ENCODE measurements around the gene SH3BP2. TPM values are rescaled to one million over a fixed set of nuclear protein-coding genes. Genes with fewer than 3 reads are reported as not detected.
A peak's percentile ranks its signal among the peaks of the same experiment; 100 is the strongest.

SH3BP2 gene
- total RNA-seq, 2 donors from 2014 or later: 24.3 to 41.3 TPM

DNA sequence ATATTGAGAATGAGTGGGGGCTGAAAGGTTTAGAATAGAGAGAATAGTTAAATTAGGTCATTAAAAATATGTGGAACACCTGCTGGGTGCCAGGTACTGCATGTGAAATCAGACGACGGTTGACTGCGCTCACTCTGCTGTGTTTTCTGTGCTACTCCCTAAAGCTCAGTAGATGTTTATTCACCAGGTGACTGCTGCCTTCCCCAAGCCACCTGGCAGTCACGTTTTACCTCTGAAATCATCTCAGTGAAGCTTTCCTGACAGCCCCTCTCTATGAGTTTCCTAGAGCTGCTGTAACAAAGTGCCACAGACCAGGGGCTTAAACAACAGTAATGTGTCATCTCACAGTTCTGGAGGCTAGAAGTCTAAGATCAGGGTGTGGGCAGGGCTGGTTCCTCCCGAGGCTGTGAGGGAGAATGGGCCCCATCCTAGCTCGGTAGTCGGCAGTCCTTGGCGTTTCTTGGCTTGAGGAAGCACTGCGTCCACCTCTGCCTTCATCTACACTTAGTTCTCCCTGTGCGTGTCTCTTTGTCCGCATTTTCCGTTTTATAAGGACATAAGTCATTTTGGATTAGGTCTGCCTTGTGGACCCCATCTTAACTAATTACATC, 76.1 kb downstream of the SH3BP2 start:
- Histone ChIP-seq H3K4me3 (no peak overlapping the region), H3K4me1 (replicated peaks) (peaks cover 14% of the 10 kb centered on the region), H3K27me3 (replicated peaks; ENCODE audit: insufficient read depth) (no peaks in the 10 kb centered on the region), H3K36me3 (no peaks in the 10 kb centered on the region), H3K27ac (peak overlapping the region; percentile 20 to 44), H3K9me3 (no peaks in the 10 kb centered on the region)
- 67% methylated on average over 12 of the region's 12 CpGs for WGBS
- intact Hi-C loops (cut with DNase I): loop anchor here (10.0 kb wide), 1 partner anchor 404 kb away; the partner anchor contains the start of gene RNF4
- DNase-seq (ENCODE audit: low spot score): no peak
- TF ChIP-seq POLR2A (IDR thresholded peaks at IDR 0.05) (no peak), POLR2AphosphoS5 (IDR thresholded peaks at IDR 0.05) (no peak)
- TF ChIP-seq, protein P1, sequence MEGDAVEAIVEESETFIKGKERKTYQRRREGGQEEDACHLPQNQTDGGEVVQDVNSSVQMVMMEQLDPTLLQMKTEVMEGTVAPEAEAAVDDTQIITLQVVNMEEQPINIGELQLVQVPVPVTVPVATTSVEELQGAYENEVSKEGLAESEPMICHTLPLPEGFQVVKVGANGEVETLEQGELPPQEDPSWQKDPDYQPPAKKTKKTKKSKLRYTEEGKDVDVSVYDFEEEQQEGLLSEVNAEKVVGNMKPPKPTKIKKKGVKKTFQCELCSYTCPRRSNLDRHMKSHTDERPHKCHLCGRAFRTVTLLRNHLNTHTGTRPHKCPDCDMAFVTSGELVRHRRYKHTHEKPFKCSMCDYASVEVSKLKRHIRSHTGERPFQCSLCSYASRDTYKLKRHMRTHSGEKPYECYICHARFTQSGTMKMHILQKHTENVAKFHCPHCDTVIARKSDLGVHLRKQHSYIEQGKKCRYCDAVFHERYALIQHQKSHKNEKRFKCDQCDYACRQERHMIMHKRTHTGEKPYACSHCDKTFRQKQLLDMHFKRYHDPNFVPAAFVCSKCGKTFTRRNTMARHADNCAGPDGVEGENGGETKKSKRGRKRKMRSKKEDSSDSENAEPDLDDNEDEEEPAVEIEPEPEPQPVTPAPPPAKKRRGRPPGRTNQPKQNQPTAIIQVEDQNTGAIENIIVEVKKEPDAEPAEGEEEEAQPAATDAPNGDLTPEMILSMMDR (IDR thresholded peaks at IDR 0.05): no peak

DNA sequence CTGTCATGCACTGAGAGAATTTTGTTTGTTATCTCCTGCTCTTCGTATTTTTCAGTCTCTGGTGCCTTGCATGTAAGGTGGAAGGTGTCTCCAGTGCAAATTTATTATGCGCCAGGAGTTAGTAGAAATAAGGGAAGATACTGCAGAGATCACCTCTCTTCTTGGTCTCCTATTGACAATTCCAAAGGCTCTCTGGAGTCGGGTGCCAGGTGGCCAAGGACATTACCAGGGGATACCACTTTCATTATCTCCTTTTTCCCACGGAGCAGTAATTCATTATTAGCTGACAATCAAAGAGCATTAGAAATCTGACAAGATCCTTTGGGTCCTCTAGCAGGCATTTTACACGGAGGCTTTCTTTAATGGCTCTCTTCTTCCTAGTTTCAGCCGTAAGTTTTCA, 76.8 kb downstream of the SH3BP2 start:
- intact Hi-C loops (cut with DNase I): loop anchor here (10.0 kb wide), 1 partner anchor 405 kb away; the partner anchor contains the start of gene RNF4
- DNase-seq (ENCODE audit: low spot score): no peak
- no peak overlapping the region for H3K27ac ChIP-seq
- H3K4me3 ChIP-seq: no peak overlapping the region
- no peaks in the 10 kb centered on the region for H3K27me3 ChIP-seq (replicated peaks; ENCODE audit: insufficient read depth)
- TF ChIP-seq, protein P1 (IDR thresholded peaks at IDR 0.05): no peak
- TF ChIP-seq POLR2AphosphoS5 (IDR thresholded peaks at IDR 0.05) (no peak), POLR2A (IDR thresholded peaks at IDR 0.05) (no peak)
- no peaks in the 10 kb centered on the region for H3K9me3 ChIP-seq
- H3K4me1 ChIP-seq (replicated peaks): peaks cover 14% of the 10 kb centered on the region
- H3K36me3 ChIP-seq: no peaks in the 10 kb centered on the region
- 67% methylated on average over 6 of the region's 6 CpGs for WGBS

DNA sequence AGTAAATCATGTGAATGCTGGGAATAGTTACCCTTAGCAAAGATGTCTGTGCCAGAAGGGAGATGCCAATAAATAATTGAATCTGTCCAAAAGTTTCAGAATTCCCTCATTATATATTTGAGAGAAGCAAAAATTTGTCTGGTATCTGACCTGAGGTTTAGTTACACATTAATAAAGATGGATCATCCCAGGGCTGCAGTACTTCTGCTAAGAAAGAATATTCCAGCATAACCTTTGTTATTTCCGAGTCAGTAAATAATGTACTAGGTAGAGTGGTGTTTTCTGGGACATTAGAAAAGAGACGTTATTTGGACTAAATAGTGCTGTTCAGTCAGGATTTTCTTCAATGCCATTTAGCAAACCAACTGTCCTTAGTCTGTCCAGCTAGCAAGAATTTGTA, 77.2 kb downstream of the SH3BP2 start:
- Histone ChIP-seq H3K27ac (no peak overlapping the region), H3K4me3 (no peak overlapping the region), H3K4me1 (replicated peaks) (peaks cover 14% of the 10 kb centered on the region), H3K27me3 (replicated peaks; ENCODE audit: insufficient read depth) (no peaks in the 10 kb centered on the region), H3K9me3 (no peaks in the 10 kb centered on the region), H3K36me3 (no peaks in the 10 kb centered on the region)
- TF ChIP-seq POLR2AphosphoS5 (IDR thresholded peaks at IDR 0.05) (no peak), POLR2A (IDR thresholded peaks at IDR 0.05) (no peak)
- TF ChIP-seq, protein P1 (IDR thresholded peaks at IDR 0.05): no peak
- no peak for DNase-seq (ENCODE audit: low spot score)
- 55% methylated on average over 2 of the region's 2 CpGs for WGBS
- intact Hi-C loops (cut with DNase I): no loop called here

DNA sequence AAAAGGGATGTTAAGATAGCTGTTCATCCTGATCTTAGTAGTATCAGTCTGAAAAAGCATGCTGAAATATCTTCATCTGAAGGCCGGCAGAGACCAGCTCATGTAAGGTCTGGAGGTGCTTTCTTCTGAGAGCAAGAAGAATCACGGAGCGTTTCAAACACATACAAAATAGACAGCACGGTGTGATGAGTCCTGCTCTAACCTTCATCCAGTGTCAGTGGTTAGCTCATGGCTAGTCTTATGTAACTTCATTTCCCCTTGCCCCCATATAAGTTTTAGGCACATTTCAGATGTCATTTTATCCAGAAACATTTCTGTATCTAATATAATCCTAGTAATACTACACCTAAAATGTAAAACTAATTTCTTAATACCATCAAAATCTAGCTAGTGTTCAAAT, 78.6 kb downstream of the SH3BP2 start:
- 88% methylated on average over 4 of the region's 4 CpGs for WGBS
- intact Hi-C loops (cut with DNase I): no loop called here
- no peaks in the 10 kb centered on the region for H3K27me3 ChIP-seq (replicated peaks; ENCODE audit: insufficient read depth)
- H3K36me3 ChIP-seq: no peaks in the 10 kb centered on the region
- no peak overlapping the region for H3K27ac ChIP-seq
- no peak for DNase-seq (ENCODE audit: low spot score)
- peaks cover 14% of the 10 kb centered on the region for H3K4me1 ChIP-seq (replicated peaks)
- no peak overlapping the region for H3K4me3 ChIP-seq
- H3K9me3 ChIP-seq: no peaks in the 10 kb centered on the region
- no peak for TF ChIP-seq POLR2A (IDR thresholded peaks at IDR 0.05)
- TF ChIP-seq, protein P1 (IDR thresholded peaks at IDR 0.05): no peak
- no peak for TF ChIP-seq POLR2AphosphoS5 (IDR thresholded peaks at IDR 0.05)

DNA sequence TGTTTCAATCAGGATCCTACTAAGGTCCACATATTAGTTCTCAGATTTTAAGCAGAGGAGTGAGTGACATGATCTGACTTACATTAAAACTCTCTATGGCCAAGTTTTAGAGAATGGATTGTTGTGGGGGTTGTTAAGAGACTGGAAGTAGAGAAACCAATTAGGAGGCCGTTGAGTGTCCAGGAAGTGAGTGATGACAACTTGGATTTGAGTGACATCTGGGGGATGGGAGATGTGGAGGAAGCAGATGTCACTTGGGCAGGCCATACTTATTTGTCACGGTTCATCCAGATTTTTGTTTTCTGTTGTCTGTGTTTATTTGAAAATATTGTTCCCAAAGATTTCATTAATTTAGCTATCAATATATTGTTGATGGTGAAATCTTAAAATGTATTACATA, 79.0 kb downstream of the SH3BP2 start:
- no peak for DNase-seq (ENCODE audit: low spot score)
- Histone ChIP-seq H3K9me3 (no peaks in the 10 kb centered on the region), H3K36me3 (no peaks in the 10 kb centered on the region), H3K27ac (no peak overlapping the region), H3K27me3 (replicated peaks; ENCODE audit: insufficient read depth) (no peaks in the 10 kb centered on the region), H3K4me1 (replicated peaks) (peaks cover 13% of the 10 kb centered on the region), H3K4me3 (no peak overlapping the region)
- TF ChIP-seq, protein P1 (IDR thresholded peaks at IDR 0.05): no peak
- TF ChIP-seq POLR2AphosphoS5 (IDR thresholded peaks at IDR 0.05): no peak
- no peak for TF ChIP-seq POLR2A (IDR thresholded peaks at IDR 0.05)
- 65% methylated on average over 2 of the region's 2 CpGs for WGBS
- intact Hi-C loops (cut with DNase I): no loop called here

All from prostate gland (tissue), 2 donors.